ENCODE results near the gene CPAMD8.
"Not testable (repeated sequence)": the region's sequence is repeated elsewhere in the genome, so short reads cannot be mapped to it uniquely, and the experiment has no call there.

Gene CPAMD8

GRCh38 chr19:17037966-17038500, 11.4 kb upstream of the CPAMD8 start:
- FAIRE-seq: no peak

DNA sequence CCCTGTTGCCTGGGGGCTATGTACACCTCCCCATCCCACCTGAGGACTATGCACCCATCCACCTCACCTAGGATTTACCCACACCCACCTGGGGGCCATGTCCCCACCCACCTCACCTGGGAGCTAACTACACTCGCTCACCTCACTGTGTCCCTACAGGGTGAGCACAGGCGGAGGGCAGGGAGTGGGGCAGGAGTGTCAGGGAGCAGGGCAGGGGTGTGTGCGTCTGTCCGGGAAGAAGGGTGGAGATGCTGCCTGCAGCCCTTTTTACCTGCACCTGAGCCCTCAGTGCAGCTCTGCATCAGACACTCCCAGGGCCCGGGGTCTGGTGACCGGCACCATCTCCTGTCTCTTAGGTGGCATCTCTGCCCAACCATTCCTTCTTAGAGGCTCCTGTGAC, 10.6 kb upstream of the CPAMD8 start:
- FAIRE-seq: no peak

DNA sequence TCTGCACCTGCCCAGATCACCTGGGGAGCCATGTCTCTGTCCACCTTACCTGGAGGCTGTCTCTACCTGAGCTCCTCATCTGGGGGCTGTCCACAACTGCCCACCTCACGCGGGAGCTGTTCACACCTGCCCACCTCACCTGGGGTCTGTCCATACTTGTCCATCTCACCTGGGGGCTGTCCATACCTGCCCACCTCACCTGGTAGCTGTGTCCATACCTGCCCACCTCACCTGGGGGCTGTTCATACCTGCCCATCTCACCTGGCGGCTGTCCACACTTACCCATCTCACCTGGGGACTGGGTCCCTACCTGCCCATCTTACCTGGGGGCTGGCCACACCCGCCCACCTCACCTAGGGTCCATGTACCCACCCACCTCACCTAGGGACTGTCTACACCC, 10.0 kb upstream of the CPAMD8 start:
- FAIRE-seq: no peak

DNA sequence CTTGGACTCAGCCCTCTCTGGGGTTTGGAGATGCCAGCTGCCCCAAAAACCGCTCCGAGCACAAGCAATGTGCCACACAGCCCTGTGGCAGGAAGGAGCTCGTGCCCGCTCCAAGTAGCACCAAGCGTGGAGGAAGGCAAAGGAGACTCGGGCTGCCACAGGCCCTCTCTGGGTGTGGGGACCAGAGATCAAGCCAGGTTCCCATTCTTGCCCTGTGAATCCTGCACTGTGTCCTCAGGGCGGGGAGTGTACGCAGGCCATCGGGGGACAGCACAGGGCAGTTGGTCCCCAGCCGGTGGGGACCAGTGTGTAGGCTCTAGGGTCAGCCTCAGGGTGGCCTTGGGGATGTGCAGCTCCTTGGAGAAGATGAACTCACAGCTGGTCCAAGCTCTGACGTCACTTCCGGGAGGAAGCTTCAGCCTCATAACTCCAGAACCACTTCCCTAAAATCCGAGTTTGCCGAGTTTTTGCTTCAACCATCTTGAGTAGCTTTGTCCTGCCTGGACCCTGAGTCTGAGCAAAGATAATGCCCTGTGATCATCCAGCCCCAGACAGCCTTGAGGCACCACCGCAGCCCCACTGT, 9.3 kb upstream of the CPAMD8 start:
- no peak for FAIRE-seq

DNA sequence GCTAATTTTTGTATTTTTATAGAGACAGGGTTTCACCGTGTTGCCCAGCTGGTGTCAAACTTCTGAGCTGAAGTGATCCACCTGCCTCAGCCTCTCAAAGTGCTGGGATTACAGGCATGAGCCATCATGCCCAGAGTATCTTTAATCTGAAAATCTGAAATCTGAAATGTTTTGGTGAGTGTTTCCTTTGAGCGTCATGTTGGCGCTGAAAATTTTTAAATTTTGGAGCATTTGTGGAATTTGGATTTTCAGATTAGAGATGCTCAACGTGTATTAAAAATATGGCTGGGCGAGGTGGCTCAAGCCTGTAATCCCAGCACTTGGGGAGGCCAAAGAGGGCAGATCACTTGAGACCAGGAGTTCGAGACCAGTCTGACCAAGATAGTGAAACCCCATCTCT, 5.1 kb upstream of the CPAMD8 start:
- no peak for FAIRE-seq

DNA sequence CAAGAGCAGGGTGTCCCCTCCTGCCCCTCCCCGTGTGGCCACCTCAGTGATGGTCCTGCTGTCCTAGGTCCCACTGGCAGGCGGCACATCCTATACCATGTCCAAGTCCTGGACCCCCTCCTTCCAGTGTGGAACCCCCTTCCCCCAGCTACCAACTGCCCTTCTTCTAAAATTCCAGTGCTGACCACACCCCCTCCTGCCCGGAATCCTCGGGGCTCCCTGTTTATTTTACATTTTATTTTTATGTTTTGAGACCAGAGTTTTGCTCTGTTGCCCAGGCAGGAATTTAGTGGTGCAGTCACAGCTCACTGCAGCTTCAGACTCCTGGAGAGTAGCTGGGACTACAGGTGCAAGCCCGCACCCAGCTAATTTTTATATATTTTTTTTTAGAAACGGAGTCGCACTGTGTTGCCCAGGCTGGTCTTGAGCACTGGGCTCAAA, 945 bp upstream of the CPAMD8 start:
- no peak for FAIRE-seq

- no peak for FAIRE-seq
Measured at GRCh38 chr19:17025991-17026658, 485 bp downstream of the CPAMD8 start.

GRCh38 chr19:17025361-17025760, 1.2 kb downstream of the CPAMD8 start:
- FAIRE-seq: no peak

- FAIRE-seq: not testable (repeated sequence)
Measured at GRCh38 chr19:17024941-17025340, 1.7 kb downstream of the CPAMD8 start.

GRCh38 chr19:17023805-17024204, 2.8 kb downstream of the CPAMD8 start:
- no peak for FAIRE-seq

DNA sequence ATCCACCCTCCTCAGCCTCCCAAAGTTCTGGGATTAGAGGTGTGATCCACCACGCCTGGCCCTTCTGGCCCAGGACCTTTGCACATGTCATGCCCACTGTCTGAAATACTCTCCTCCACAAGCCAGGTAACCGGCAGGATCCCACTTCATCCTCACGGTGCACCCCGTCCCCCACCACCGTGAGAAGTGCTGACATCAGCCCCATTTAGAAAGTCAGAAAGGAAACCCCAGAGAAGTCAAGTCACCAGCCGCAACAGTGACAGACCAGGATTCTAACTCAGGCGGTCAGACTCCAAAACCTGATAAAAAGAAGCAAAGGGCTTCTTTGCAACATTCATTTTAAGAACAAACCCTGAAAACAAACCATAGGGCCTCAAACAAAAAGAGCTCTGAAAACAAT, 3.9 kb downstream of the CPAMD8 start:
- FAIRE-seq: no peak

DNA sequence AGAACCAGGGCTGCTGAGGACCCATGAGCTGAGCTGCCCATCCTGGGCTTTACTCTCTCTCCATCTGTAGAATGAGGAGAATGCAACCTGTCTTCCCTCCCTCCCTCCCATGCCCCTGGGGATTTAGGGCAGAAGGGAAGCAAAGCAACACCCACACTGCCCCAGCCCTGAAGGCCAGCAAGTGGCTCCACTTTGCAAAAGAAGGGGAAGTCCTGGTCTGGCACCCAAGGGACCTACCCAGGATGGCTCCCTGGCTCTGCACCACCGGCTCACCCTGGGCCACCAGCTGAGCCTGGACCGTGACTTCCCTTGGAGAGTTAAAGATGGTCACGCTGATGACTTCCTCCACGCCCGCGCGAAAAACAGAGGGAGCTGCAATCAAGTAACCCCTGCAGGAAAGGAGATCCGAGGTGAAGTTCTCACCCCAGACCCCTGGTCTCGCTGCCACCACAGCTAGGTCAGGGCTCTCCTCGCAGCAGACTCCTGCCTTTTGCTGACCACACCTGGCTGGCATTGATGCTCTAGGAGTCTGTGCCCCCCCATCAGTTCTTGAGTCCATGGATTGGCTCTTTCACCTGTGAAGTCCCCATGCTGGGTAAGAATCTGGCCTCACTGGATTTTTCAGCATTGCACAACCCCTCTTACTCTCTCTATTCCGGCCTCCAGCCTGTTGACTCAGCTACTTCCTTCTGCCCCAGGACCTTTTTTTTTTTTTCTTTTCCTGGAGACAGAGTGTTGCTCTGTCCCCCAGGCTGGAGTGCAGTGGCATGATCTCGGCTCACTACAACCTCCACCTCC, 4.6 kb downstream of the CPAMD8 start:
- FAIRE-seq: no peak

DNA sequence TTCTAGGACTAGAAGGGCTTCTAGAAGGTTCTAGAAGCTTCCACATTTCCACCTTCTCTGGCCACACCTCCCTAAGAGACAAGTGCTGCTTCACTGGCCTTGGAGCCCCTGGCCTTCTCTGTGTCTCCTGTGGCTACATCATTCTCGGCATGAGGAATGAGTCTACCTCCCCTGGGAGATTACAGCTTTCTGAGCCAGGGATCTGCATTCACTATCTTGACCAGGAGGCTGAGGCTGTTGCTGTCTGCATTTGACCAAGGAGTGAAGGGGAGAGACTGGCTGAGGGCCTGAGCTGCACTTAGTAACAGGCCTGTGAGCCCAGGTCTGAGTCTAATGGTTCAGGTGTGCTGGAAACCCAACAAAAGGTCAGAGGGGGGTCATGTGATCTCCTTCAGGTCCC, 5.3 kb downstream of the CPAMD8 start:
- no peak for FAIRE-seq

DNA sequence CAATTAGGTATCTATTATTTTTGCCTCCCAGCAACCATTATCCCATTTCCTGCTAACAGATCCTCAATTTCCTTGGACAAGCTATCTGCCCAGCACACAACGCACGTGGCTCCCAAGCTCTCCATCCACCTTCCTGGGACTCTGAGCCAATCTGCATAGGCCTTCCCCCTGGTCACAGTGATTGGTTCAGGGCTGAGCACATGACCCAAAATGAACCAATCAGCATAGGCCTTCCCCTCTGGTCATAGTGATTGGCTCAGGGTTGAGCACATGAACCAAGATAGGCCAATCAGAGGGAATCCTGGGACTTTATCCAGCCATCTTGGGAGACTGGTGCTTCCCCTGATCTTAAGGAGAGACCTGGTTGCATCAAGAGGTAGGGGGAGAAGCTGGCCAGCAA, 5.8 kb downstream of the CPAMD8 start:
- no peak for FAIRE-seq

GRCh38 chr19:17020385-17020784, 6.2 kb downstream of the CPAMD8 start:
- FAIRE-seq: no peak

GRCh38 chr19:17014212-17014861, 12.3 kb downstream of the CPAMD8 start:
- FAIRE-seq: not testable (repeated sequence)

GRCh38 chr19:17011485-17011884, 15.1 kb downstream of the CPAMD8 start:
- FAIRE-seq: no peak

GRCh38 chr19:17006579-17006978, 20.0 kb downstream of the CPAMD8 start:
- FAIRE-seq: no peak

DNA sequence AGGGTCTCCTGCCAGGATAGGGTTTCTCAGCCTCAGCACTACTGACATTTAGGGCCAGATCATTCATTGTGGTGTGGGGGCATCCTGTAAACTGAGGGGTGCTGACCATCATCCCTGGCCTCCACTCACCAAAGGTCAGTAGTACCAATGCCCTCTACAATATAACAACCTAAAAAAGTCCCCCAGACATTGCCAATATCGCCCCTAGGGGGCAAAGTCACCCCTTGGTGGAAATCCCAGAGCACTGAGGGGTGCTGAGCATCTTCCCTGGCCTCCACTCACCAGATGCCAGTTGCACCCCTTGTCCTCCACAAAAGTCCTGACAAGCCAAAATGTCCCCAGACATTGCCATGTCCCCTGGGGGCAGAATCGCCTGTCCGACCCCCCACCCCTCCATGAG, 21.6 kb downstream of the CPAMD8 start:
- FAIRE-seq: no peak

DNA sequence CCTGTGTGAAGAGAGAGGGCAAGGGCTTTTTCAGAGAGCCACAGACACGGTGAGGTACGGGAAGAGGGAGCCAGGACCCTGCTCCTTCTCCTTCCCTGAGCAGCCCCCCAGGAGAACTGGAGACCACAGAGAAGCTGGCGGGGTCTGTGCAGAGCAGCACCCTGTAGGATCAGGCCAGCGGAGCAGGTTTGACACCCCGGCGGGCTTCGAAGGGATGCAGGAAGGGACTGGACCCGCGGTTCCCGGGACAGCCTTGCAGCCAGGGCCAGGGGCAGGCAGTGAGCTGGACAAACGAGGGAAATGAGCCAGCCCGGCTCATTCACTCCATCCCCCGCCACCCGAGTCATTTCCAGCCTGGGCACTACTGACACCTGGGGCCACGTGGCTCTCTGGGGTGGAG, 22.2 kb downstream of the CPAMD8 start:
- FAIRE-seq: no peak

DNA sequence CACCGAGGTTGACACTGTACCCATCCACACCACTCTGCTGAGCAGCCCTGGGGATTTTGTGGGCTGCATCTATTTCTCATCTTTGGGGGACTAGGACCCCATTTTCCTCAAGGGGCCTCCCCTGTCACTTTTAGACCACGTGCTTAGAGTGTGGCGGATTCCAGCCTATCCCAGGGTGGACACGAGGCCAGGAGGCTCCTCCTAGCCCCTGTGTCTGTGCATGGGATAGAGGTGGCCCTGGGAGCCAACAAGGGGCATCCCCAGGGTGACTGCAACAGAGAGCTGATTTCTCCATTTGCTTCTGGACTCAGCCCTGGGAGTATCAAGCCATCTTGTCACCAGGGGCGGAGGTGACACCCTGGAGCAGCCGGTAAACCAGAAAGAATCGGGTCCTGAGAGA, 24.2 kb downstream of the CPAMD8 start:
- FAIRE-seq: no peak

GRCh38 chr19:17001603-17002183, 24.9 kb downstream of the CPAMD8 start:
- no peak for FAIRE-seq

DNA sequence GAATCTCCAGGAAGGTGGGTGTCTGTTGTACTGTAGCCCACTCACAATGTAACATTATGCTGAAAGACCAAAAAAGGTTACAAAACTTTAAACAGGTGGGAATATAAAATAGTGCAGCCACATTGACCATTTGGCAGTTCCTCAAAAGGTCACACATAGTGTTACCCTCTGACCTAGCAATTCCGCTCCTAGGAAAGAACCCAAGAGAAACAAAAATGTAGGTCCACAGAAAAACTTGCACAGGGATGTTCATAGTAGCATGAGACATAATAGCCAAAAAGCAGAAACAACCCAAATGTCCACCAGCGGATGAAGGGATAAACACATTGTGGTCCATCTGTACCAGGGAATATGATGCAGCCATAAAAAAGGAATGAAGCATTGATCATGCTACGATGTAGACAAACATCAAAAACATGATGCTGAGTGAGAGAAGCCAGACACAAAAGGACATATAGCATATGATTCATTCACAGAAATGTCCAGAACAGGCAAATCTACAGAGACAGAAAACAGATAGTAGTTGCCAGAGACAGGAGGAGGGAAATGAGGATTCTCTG, 27.9 kb downstream of the CPAMD8 start:
- FAIRE-seq: no peak

Data from TTC549 (cell line).